NOMO-1 treated with DMSO at 0.1 percent for 48 hours (cell line): ENCODE data around the gene TGFB1.

ENCODE experiments used
- DNase-seq: peaks from one replicate; lab custom pipeline; 2025; ENCODE audit not compliant: unreplicated experiment; lab: John Stamatoyannopoulos, UW

The TGFB1 gene

DNA sequence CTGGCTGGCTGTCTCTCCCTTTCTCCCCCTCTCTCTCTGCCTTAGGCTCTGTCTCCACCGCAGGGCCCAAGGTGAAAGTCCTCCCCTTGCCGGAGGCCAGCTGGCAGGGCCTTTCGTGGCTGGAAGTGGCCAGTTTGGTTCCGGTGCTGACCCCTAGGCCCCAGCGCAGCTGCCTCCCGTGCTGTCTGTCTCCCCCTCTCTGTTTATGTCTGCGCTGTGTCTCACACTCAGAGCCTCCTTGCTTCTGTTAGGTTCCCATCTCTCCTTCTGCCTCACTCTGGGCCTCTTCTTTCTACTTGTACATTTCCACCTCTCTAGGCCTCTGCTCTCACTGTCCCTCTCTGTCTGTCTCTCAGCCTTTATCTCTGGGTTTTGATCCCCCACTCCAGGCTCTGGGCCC lies 30.7 kb downstream of the TGFB1 start:
- no peak for DNase-seq

DNA sequence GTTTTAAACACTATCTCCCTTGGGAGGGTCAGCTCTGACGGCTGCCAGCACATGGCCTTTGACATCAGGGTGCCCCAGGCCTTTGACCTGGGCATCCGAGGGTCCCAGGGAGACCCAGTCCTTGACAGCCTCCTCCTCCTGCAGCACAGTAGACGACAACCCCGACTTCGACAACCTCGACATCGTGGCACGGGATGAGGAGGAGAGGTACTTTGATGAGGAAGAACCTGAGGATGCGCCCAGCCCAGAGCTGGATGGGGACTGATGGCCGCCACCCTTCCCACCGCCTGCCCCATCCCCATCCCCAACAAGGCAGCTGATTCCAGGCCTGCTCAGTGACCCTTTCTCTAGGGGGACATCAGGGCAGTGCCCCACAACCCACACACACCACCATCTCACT lies 31.3 kb downstream of the TGFB1 start:
- no peak for DNase-seq

DNA sequence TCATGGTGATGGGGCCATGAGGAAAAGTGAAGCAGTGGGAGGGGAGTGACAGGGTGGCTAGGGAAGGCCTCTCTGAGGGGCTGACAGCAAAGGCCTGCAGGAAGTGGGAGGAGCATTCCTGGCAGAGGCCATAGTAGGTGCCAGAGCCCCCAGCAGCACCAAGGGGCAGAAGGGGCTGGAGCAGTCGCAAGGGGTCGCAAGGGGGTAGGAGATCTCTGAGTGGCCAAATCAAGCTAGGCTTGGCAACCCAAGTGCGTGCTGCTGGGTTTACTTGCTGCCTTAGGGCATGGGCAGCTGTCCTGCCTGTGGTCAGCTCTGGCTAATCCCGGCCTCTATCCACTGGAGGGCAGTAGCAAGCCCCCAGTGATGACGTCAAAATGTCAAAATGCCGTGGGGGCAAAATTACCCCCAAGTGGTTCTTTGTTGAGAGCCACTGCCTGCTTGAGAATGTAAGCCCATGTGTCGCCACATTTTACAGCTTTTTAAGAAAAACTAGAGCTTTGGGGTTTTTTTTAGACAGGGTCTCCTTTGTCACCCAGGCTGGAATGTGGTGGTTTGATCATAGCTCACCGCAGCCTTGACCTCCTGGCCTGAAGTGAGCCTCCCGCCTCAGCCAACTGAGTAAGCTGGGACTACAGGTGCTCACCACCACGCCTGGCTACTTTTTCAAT lies 32.0 kb downstream of the TGFB1 start:
- peak; percentile 7 for DNase-seq

- DNase-seq = no peak
These were observed 32.5 kb downstream of the TGFB1 start for GRCh38 chr19:41321204-41321599.

GRCh38 chr19:41320568-41320967 lies 33.2 kb downstream of the TGFB1 start:
- DNase-seq = no peak

GRCh38 chr19:41320185-41320518 lies 33.6 kb downstream of the TGFB1 start:
- DNase-seq = no peak

- DNase-seq = no peak
These were observed 34.1 kb downstream of the TGFB1 start for GRCh38 chr19:41319500-41320184.

- DNase-seq = no peak
These were observed 34.8 kb downstream of the TGFB1 start for GRCh38 chr19:41318696-41319499.

DNA sequence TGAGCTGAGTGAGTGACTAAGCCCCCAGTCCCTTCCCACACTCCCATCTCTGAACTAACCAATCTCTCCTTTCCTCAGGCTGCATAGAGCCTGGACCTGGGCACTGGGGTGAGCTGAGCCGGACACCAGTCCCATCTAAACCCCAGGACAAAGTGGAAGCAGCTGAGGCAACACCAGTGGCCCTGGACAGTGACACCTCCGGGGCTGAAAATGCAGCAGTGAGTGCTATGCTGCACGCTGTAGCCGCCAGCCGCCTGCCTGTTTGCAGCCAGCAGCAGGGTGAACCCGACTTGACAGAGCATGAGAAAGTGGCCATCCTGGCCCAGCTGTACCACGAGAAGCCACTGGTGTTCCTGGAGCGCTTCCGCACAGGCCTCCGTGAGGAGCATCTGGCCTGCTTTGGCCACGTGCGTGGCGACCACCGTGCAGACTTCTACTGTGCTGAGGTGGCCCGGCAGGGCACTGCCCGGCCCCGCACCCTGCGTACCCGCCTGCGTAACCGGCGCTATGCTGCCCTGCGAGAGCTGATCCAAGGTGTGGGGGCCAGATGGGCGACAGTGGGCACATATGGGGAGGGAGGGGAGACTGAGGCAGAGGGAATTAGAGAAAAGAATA lies 37.3 kb downstream of the TGFB1 start:
- DNase-seq = no peak

DNA sequence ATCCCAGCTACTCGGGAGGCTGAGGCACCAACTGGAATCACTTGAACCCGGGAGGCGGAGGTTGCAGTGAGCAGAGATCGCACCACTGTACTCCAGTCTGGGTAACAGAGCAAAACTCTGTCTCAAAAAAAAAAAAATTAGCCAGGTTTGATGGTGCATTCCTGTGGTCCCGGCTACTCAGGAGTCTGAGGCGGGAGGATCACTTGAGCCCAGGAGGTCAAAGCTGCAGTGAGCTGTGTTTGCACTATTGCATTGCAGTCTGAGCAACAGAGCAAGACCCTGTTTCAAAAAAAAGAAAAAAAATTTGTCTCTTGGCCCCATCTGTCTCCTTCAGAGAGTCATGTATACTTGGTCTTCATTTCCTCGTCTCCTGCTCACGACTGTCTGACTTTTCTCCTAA lies 42.1 kb downstream of the TGFB1 start:
- DNase-seq = no peak

GRCh38 chr19:41311072-41311471 lies 42.6 kb downstream of the TGFB1 start:
- DNase-seq = no peak

DNA sequence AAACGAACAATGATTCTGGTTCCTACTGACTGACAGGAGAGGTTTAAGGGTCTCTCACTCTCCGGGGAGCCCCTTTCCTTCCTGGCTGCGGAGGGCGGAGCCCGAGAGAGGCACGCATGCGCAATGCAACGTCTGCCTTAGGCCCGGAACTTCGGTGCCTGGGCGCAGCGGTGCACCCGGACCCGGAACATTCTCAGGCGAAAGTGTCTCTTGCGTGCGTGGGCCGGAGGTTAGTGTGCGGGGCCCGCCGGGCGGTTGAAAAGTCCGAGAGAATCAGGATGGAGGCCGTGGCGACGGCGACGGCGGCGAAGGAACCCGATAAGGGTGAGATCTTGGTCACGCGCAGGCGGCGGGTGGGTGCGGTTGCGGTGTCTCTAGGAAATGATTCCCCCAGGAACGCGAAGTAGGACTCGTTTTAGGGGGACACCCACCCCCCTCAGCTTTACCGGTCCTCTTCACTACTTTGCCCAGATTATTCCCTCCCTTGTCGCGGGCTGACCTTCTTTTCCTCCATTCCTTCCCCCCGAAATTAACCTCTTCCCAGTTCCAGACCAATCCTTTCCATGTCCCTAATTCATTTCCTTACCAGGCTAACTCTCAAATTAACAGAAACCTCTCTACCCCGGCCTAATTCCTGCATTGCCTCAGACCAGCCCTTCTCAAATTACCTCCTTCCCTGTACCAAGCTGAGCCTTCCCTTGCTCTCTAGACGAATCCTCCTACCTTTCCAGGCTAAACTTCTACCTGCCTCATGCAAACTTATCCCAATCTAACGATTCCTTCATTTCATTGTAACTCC lies 43.5 kb downstream of the TGFB1 start, which contains the start of gene CCDC97:
Gene CCDC97 (plus strand): TSS at position 140 of the 799 bp plus-strand sequence. CDS start 139 bp downstream, at position 279.
- peak; percentile 78 for DNase-seq

GRCh38 chr19:41309180-41310032 lies 44.3 kb downstream of the TGFB1 start:
- no peak for DNase-seq

- peak; percentile 63 for DNase-seq
These were observed 45.1 kb downstream of the TGFB1 start for GRCh38 chr19:41308450-41309179.

- DNase-seq = no peak
These were observed 45.7 kb downstream of the TGFB1 start for GRCh38 chr19:41307954-41308449.

DNA sequence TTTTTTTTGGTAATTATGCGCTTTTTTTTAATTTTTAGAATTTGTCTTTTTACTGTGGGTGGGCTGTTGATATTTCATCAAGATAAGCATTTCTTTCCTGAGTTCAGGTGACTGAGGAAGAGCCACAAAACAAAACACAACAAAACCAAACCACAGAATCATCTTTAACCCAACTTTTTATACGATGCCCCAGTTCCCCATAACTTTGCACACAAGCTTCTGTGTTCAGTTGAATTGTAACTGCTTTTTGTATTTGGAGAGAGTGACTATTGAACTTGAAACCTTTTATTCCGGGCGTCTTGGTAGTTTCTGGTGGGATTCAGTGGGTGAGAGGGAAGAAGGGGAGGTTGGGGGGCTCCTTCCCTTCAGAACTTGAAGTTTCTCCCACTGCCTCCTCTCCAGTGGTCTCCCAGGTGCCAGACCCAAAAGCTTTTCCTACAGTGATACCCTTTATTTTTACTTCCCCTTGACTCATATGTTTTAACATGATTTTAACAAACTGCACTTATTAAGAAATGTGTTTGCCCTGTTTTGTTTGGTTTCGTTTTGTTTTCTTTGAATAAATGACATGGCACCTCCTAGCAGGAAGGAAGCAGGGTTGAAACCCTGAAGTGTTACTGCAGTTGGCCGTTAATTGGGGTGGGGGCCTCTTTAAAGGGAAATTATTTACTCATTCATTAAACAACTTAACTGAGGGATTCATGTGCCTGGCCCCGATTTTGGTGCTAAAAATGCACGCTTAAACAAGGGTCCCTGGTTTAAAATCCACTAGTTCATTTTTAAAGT lies 46.4 kb downstream of the TGFB1 start:
- peak; percentile 10 for DNase-seq

- DNase-seq = no peak
These were observed 47.6 kb downstream of the TGFB1 start for GRCh38 chr19:41305927-41306793.
